HG03457 (cell line): ENCODE results near the gene PELI1.

ENCODE experiments used
- ATAC-seq: cut with Tn5 transposase; IDR thresholded peaks from one replicate; pipeline ENCODE4 v1.9.1; 2021; ENCODE audit warnings: moderate number of reproducible peaks; ENCODE audit not compliant: unreplicated experiment

PELI1 gene, protein sequence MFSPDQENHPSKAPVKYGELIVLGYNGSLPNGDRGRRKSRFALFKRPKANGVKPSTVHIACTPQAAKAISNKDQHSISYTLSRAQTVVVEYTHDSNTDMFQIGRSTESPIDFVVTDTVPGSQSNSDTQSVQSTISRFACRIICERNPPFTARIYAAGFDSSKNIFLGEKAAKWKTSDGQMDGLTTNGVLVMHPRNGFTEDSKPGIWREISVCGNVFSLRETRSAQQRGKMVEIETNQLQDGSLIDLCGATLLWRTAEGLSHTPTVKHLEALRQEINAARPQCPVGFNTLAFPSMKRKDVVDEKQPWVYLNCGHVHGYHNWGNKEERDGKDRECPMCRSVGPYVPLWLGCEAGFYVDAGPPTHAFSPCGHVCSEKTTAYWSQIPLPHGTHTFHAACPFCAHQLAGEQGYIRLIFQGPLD

DNA sequence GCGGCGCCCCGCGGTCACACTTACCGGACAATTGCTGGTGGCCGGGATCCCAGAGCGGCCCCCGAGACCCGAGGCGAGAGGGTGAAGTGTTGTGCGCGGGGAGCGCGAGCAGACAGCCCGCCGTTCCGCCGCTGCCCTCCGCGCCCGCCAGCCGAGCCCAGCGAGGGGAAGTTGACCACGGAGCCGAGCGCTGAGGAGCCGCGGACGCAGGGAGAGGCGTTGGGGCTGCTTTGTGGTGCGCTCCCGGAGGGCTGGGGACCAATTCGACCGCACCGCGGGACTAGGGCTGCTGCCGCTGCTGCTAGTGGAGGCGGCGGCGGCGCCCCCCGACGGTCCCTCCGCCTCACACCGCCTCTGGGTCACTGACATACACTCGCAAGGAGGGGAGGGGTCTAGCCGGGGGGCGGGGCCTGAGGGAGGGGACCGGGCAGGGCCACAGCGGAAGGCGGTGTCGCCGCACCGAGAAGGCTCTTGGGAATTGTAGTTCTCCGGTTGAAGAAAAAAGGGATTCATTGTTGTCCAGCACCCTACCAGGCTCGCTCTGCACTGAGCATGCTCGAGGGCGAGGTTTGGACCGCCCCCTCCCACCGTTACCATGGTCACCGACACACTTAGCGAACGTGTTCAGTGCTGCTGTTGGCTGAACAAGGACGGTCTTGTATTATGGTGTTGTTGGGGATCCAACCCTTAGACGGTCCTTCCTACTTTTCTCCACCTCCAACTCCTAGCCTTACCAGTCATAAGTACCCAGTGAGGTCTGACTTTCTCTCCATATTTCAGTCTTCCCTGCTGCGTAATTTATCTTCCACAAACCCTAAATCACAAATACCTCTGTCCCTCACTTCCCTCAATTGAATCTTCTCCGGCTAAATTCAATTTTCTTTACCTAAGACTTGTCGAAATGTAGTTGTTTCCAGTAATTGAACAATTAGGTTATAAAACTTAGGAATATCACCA is at the start of gene PELI1:
Gene PELI1, minus strand, starts transcription at position 364 of the 957 bp plus-strand sequence. CDS start 36,110 bp downstream, outside the sequence.
- ATAC-seq, result peak; percentile 69

DNA sequence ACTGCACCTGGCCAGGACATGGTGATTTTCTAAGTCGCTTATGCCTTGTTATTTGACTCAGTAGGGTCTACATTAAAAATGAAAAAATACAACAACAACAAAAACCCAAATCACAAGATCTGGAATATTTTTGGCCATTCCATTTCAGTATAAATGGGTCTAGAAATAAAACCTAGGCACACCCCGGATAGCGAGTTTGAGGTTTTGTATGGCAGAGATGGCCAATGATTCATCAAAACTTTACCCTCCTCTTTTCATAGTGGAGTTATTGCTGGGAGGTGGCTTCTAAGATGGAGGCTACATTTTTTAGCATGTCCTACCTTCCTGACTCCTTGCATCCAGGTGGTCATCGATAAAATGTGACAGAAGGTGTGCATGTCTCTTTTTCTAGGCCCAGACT is 49.3 kb upstream of the PELI1 start:
- ATAC-seq, result no peak

DNA sequence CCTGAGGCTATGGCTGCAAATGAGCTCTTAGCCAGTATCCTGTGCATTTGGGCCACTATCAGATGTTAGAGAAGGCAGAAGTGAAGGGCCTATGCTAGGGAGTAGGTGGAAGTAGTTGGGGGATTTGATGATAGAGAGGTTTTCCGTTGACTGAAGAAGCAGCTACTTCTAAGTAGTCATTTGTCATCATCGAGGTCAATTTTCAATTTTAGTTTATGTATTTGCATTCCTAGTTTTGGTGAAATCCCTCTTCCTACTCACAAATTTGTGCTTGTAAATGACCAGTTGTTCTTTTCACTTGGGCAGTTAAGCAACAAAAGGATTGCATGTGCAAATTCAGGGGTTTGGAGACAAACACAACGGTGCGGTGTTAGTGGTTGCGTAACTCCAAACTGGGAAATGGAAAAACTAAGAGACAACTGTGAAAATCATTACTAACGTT is 48.5 kb upstream of the PELI1 start:
- no peak for ATAC-seq

DNA sequence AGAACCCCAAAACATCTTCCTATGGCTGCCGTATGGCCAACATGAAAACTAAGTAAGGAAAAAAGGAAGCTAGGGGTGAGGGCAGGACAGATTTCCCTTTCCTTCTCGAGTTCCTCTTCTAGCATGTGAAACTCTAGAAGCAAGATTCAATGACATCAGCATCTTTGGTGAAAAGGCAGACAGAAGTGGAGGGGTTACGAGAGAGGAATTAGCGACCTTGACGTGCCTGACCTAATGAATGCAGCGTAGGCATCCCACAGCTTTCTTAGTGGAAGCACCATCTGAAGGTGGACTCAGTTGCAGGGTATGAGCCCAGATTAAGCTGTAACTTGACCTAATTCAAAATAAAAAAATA is 47.9 kb upstream of the PELI1 start:
- no peak for ATAC-seq

DNA sequence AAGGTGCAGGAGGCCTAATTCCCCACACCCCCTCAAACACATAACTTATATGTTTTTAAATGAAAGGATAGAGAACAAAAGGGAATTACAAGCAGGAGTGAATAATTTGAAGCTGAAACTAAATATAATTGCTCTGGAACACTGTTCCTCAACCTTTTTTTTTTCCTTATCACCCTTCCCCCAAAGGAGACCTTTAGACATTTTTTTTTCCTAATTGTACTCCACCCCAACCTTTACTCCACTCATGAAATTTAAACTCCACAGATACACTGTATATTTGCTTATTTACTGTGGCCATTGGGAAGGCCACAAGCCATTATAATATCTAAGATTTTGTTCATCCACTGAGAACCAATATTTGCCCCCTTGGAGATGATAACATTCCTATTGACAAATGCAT is 45.4 kb upstream of the PELI1 start:
- no peak for ATAC-seq

DNA sequence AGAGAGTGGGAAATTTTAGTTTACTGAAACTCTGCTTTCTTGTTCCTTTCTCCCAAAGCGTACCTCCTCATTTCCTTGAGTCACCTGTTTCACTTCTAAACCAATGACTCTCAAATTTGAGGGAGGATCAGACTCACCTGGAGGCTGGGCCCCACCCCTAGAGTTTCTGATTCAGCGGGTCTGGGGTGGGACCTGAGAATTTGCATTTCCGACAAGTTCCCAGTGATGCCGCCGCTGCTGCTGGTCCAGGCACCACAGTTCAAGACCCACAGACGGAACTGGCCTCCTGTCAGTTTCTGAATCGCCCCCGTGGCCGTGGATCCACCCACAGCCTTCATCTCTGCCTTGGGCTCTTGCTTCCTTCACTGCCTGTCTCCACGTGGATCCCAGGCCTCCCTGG is 44.9 kb upstream of the PELI1 start:
- ATAC-seq, result no peak

DNA sequence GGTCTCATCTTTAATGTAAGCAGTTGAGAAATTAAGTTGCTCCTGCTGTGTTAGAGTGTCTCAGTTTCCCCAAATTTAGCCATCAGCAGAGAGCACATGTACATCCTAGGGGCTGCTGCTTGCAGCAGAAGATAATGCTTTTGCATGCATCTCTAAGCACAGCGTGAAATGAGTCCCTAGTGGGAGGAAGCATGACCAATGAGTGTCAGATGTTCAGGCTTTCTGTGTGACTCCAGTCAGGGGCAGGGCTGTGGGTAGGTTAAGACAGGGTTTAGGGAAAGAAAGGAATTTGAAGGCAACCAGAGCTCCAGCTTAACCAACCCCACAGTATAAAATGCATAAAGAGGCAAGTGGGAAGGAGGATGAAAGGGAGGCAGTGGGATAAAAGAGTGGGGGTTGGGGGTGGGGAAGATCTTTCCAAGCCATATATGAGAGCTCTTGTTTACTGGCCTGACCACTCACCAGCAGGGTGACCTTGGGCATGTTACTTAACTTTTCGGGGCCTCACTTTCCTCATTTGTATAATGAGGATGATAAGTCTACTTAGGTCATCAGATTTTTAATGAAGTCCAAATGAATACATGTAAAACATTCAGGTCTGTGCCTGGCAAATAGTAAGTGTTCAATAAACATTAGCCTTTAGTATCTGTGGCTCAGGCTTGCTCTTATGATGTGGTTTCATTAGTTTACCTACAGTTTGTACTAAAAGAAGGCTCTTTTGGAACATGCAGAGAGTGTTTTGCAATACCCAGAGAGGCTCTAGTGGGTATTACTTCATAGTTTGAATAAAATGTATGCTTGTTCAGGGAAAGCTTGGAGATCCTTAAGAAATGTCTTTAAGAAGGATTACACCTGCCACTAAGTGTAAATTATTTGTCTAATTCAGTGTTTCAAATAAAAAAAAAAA is 42.7 kb upstream of the PELI1 start:
- no peak for ATAC-seq

DNA sequence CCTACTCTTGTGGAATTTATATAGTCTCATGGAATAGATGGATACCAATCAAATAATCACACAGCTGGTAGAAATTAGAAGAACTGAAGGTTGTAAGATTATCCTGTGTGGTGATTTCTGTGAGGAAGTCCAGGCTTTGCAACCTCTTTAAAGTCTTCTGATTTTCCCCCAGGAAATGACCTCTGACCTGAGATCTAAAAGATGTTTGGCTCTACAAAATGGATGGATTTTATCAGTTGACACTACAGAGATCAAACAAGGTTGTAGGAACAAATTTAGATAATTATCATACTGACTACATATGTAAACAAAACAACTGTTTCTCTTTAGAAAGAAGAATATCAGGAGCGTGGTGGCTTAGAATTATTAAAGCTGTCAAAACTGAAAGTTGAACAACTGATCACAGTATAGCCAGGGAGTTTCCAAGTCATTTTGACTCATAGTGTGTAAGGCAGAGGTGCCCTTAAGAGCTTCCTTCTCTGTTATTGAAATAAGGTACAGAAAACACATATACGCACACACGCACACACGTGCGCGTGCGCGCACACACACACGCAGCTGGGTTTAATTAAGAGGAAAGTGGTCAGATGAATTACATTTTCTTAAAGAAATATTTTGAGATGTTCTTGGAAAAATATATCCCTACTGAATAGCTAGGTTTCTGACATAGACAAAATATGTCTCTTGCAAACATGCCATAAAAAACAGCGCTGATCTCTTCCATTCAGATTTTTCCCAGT is 35.5 kb upstream of the PELI1 start:
- ATAC-seq, result peak; percentile 90

DNA sequence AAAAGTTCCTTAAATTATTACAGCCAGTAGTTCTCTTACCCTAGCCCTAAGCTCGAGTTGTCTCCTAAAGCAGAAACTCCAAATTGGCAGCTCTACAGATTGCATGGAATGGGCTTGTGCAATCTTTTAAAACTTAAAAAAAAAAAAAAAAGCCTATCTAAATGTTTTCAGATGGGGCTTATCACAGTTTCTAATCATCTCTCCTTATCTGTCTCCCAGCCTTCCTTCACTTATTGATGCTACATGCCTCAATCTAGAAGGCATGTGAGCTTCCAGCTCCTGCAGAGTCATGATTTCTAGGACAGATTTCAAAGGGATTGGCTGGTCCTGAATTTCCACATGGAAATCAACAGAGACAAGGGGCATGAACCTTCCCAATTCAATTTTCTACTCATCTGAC is 33.1 kb upstream of the PELI1 start:
- no peak for ATAC-seq

DNA sequence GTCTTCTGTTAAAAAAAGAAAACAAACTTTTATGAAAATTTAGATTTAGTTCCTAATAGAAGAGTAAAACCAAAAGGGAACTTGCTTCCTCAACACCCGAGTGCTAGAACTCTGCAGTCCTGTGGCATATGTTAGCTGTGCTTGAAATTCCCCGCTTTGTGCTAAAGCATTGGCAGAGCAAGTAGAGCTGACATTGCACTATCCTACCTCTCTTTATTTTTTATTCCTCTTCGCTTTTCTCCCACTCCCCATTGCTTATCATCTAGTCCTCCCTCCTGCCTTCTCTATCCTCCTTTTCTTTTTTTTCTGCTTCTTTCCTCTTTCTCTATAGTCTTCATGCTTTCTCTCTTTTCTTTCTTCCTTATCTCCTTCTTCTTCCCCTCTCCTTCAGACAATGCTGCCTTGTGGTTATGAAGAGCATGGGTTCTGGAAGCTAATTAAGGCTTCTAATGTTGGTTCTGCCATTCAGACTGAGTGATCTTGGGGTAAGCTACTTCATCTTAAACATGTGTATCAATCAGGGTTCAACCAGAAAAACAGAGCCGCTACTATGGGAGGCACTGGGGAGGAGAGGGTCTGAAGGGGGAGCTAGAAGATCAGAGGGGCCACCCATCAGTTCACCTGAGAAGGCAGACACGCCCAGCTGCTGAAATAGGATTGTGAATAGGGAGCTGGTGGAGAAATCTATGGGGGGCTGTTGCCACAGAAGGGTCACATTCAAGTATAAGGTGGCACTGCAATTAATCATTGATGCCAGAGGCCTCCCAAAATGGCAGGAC is 31.4 kb upstream of the PELI1 start:
- no peak for ATAC-seq

DNA sequence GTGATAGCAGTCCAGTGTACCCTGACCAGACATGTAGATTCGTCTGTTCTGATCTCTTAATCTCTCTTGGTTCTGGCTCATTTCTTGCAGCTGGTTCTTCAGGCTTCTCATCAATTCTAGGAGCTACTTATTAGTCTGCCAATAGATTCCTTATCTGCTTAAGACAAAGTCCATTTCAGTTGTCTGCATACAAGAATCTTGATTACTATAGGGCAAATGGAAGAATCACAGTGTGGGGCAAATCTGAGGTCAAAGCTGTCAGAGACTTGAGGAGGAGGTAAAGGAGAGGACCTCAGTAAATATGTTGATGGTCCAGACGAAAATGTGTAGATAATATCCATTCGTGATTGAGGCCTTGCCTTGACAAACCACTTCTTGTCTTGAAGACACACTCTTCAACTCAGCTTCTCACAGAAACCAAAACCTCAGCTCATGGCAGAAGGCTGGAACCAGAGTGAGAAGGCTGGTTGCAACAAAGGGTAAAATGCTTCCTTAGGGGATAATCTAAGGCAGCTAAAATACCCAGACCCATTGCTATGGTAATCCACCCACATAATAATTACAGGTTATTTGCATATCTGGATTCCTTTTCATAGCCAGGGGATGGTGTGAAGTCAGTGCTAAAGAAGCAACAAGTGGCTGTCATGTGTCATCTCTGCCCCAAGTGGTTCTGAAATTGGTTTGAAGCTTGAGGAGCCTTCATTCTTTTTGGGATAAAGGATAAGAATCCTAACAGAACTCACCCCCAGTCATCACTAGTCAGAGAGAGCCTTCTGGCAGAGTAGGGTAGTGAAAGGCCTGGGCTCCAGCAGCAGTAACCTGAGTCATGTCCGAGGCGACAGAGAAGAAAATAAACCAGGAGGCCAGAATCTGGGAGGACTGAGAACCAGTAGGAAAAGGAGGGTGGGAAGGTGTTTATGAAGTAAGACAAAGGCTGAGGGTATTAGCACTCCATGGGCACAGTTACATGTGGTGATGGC is 29.2 kb upstream of the PELI1 start:
- no peak for ATAC-seq

DNA sequence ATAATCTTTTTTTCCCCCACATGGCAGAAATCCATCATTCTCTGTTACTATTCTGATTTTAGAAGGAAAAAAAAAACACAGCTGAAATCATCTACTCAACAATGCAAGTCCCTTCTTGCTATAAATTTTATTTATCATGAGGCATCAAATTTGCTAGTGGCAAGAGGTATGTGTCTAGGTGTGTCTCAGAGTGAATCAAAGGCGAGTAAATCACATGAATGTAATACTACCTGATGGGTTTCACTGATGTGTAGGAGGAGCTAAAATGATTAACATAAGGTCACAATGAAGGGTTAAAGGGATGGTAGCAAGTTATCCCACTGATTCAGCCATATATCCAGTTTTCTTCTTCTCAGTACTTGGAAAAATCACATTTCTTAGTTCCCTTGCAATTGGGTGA is 24.5 kb upstream of the PELI1 start:
- ATAC-seq, result no peak

DNA sequence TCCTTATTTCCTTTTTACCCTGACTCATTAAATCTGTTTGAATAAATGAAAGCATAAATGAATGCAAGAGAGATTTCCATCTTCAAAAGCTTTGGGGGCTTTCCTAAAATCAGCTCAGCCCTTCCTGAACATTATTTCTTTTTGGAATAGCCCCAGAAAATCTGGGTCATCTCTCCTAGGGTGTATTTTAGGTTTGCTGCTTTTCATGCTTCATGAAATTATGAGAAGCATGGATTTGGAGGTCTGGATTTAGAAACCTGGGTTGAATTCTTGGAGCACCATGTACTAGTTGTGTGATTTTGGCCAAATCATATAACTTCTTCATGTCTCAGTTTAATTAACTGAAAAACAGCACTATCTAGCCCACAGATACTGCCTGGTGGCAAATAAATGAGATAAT is 24.0 kb upstream of the PELI1 start:
- no peak for ATAC-seq

DNA sequence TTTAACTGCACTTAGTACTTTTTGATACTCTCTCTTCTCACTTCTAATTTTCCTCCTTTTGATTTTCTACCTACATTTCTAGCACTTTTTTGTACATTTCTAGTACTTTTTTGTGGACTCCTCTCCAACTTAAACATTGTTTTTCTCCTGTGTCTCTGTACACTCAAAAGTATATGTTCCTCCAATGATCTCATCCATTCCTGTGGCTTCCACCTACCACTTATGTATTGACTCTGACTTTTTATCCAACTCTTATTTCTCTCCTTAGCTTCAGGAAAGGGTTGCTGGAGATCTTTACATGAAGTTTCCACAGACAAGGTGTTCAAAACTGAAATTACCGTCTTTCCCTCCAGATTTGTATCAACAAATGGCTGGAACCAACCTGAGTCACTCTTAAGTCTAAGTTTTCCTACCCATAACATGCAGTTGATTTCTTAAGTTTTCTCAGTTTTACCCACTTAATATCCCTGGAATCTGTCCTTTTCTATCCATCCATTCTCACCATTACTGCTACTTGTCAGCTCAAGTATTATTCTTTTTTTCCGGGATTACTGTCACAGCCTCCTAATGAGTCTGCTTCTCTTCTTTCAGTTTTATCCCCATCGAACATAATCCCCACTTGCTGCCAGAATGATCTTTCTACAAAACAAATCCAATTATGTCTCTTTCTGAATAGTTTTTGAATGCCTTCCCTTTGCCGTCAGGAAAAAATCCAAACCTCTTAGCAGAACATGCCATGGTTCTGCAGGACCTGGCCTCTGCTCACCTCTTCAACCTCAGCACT is 22.6 kb upstream of the PELI1 start:
- no peak for ATAC-seq

DNA sequence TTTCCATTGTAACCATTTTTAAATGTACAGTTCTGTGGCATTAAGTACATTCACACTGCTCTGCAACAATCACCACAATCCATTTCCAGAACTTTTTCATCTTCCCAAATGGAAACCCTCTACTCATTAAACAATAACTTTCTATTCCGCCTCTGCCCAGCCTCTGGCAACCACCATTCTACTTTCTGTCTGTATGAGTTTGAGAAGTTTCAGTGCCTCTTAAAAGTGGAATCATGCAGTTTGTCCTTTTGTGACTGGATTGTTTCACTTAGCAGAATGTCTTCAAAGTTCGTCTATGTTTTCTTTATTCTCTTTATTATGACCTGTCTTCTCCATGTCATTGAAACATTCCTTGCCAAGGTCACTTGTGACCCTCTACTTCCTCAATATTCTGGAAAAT is 22.0 kb upstream of the PELI1 start:
- ATAC-seq, result no peak

DNA sequence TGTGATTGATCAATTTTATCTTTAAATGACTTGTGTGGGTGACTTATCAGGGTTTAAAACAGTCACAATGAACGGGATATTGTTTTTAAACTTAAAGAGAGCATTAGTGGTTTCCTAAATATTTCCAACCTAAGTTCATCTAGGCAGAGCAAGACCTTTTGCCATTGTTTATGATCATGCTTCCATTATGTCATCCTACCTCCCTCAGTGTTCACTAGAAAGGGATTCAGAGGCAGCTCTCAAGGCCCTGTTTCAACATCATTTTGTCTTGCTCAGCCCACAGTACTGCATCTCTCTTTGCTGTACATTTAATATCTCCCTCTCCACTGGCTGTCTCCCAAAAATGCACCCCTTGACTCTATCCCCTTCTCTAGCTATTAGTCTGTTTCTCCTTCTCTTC is 21.5 kb upstream of the PELI1 start:
- no peak for ATAC-seq

DNA sequence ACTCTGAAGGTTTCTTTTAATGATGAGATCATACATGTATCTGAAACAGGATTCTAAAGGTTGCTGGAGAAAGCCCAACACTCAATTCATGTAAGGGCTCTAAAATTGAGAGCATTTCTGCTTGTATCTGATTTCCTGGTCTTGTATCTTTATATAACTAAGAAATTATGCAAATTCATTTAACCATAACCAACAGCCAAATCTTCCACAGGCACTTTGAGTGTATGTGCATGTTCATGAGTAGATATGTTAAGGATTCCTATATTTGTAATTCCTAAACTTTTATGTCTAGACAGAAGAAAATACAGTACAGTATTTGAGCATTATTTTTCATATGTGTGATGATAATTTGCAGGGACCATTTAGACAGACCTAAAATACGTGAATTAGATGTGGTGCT is 20.4 kb upstream of the PELI1 start:
- ATAC-seq, result no peak

DNA sequence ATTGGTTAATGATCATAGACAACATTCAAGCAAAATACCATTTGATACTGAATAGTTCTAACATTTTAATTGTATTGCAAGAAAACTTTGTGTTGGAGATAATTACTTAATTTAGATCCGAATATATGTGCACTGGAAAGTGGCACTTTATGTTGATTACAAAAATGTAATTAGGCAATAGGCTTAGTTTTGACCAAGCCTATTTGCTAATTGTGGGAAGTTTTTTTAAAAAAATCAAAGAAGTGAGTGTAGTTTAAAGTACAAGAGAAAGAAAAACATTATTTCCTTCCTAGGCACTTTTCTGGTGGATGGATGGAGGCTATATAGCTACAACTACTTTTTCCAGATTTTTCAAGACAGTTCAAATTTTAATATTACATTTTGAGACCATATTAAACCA is 18.3 kb upstream of the PELI1 start:
- ATAC-seq, result no peak
